Upper lobe of right lung (tissue), 1 donor: ENCODE results near the gene GNRHR. TPM values are rescaled to one million over a fixed set of nuclear protein-coding genes. Genes with fewer than 3 reads are reported as not detected.

ENCODE experiments used
- ATAC-seq: fragments of 200-7000 bp; cut with Tn5 transposase; one replicate; pipeline ENCODE4 v1.9.1; 2020; ENCODE audit warnings: mild to moderate bottlenecking, moderate library complexity
- DNase-seq: peaks from one replicate; pipeline ENCODE4 v3.0.0-alpha.2; 2020
- H3K27ac ChIP-seq: fragments of 200-600 bp; one replicate; pipeline ENCODE4 v1.8.0; 2022
- H3K27me3 ChIP-seq: fragments of 200-600 bp; one replicate; pipeline ENCODE4 v1.8.0; 2022; ENCODE audit warnings: mild to moderate bottlenecking
- H3K36me3 ChIP-seq: fragments of 200-600 bp; one replicate; pipeline ENCODE4 v1.8.0; 2022
- H3K4me1 ChIP-seq: fragments of 200-600 bp; one replicate; pipeline ENCODE4 v1.8.0; 2022
- H3K4me3 ChIP-seq: fragments of 200-600 bp; one replicate; pipeline ENCODE4 v1.8.0; 2022; ENCODE audit warnings: mild to moderate bottlenecking
- H3K9me3 ChIP-seq: fragments of 200-600 bp; one replicate; pipeline ENCODE4 v1.8.0; 2022
- CTCF ChIP-seq: fragments of 200-600 bp; IDR thresholded peaks from one replicate; pipeline ENCODE4 v1.8.0; 2022; ENCODE audit warnings: antibody characterized with exemption
- intact Hi-C: fragments of 100-400 bp; cut with DNase I; formaldehyde crosslinking; loops from one replicate; pipeline ENCODE4 v1.11.0; 2022
- total RNA-seq: library from RNA; stranded (reverse); fragmentation: NEBNext Ultra II Directional; extraction: Animal tissue kit (Norgen Biotek cat#: 25700); gene quantifications from one replicate; pipeline ENCODE4 v1.2.1, GENCODE V29; 2021
- donor health status: DM: no; HTN: yes; CAD: no; lungs with severe emphysema.

Gene GNRHR
- total RNA-seq, 1 donor from 2014 or later: not detected

GRCh38 chr4:67779631-67780030 is 25.4 kb upstream of the GNRHR start:
- DNase-seq (no peak), ATAC-seq (no peak)
- no peaks in the 10 kb centered on the region for H3K27me3 ChIP-seq
- no peak overlapping the region for H3K4me3 ChIP-seq
- intact Hi-C loops: no loop called here
- H3K27ac ChIP-seq: no peak overlapping the region
- no peaks in the 10 kb centered on the region for H3K9me3 ChIP-seq
- H3K4me1 ChIP-seq: no peaks in the 10 kb centered on the region
- no peak for TF ChIP-seq CTCF
- no peaks in the 10 kb centered on the region for H3K36me3 ChIP-seq

- H3K27me3 ChIP-seq: no peaks in the 10 kb centered on the region
- no peaks in the 10 kb centered on the region for H3K4me1 ChIP-seq
- TF ChIP-seq CTCF: no peak
- DNase-seq (no peak), ATAC-seq (no peak)
- H3K4me3 ChIP-seq: no peak overlapping the region
- no peaks in the 10 kb centered on the region for H3K36me3 ChIP-seq
- intact Hi-C loops: no loop called here
- H3K27ac ChIP-seq: no peak overlapping the region
- H3K9me3 ChIP-seq: no peaks in the 10 kb centered on the region
These were observed 22.6 kb upstream of the GNRHR start for GRCh38 chr4:67776746-67777145.

- H3K9me3 ChIP-seq: no peaks in the 10 kb centered on the region
- H3K27ac ChIP-seq: no peak overlapping the region
- no peaks in the 10 kb centered on the region for H3K4me1 ChIP-seq
- no peaks in the 10 kb centered on the region for H3K36me3 ChIP-seq
- no peak for DNase-seq
- intact Hi-C loops: no loop called here
- ATAC-seq: no peak
- TF ChIP-seq CTCF: no peak
- no peaks in the 10 kb centered on the region for H3K27me3 ChIP-seq
- H3K4me3 ChIP-seq: no peak overlapping the region
These were observed 16.2 kb upstream of the GNRHR start for GRCh38 chr4:67770422-67770821.

GRCh38 chr4:67765928-67766327 is 11.7 kb upstream of the GNRHR start:
- DNase-seq (no peak), ATAC-seq (no peak)
- Histone ChIP-seq H3K4me3 (no peak overlapping the region), H3K9me3 (no peaks in the 10 kb centered on the region), H3K27me3 (no peaks in the 10 kb centered on the region), H3K27ac (no peak overlapping the region), H3K36me3 (no peaks in the 10 kb centered on the region), H3K4me1 (no peaks in the 10 kb centered on the region)
- intact Hi-C loops: no loop called here
- no peak for TF ChIP-seq CTCF

GRCh38 chr4:67765401-67765800 is 11.2 kb upstream of the GNRHR start:
- no peak for DNase-seq
- Histone ChIP-seq H3K27ac (no peak overlapping the region), H3K4me1 (no peaks in the 10 kb centered on the region), H3K27me3 (no peaks in the 10 kb centered on the region), H3K9me3 (no peaks in the 10 kb centered on the region), H3K36me3 (no peaks in the 10 kb centered on the region), H3K4me3 (no peak overlapping the region)
- TF ChIP-seq CTCF: no peak
- intact Hi-C loops: no loop called here
- ATAC-seq: no peak

GRCh38 chr4:67764183-67764582 is 10.0 kb upstream of the GNRHR start:
- no peak for TF ChIP-seq CTCF
- H3K36me3 ChIP-seq: no peaks in the 10 kb centered on the region
- no peaks in the 10 kb centered on the region for H3K27me3 ChIP-seq
- no peaks in the 10 kb centered on the region for H3K9me3 ChIP-seq
- no peak overlapping the region for H3K4me3 ChIP-seq
- intact Hi-C loops: no loop called here
- DNase-seq (no peak), ATAC-seq (no peak)
- H3K4me1 ChIP-seq: no peaks in the 10 kb centered on the region
- no peak overlapping the region for H3K27ac ChIP-seq
